ENCODE data around the gene GPN2. TPM values are rescaled to one million over a fixed set of nuclear protein-coding genes. Genes with fewer than 3 reads are reported as not detected.

Gene GPN2
- total and polyA plus RNA-seq, 9 of the 15 experiments (the other 6 are each of a cell fraction or from before 2014, with no cell fraction given), result 9.9 to 58.8 (median 20.4) TPM

- TF ChIP-seq ZBTB40 (IDR thresholded peaks at IDR 0.05), result no peak
- TF ChIP-seq ZBTB40 (CRISPR knock-in tag; IDR thresholded peaks at IDR 0.05), result no peak
- no peak for TF ChIP-seq ARNT (IDR thresholded peaks at IDR 0.05)
- no peak for TF ChIP-seq BACH1 (tag; IDR thresholded peaks at IDR 0.05)
- no peak for TF ChIP-seq ARID2 (IDR thresholded peaks at IDR 0.05)
- TF ChIP-seq RBFOX2 (IDR thresholded peaks at IDR 0.05; ENCODE audit: low read depth, low read length), result peak; percentile 45; the same call in 1 of the 2 replicates
- TF ChIP-seq NFXL1 (CRISPR knock-in tag; IDR thresholded peaks at IDR 0.05), result no peak
- TF ChIP-seq FOXA3 (CRISPR knock-in tag; conservative IDR thresholded peaks at IDR 0.05 in 1 of 2, IDR thresholded peaks at IDR 0.05 in 1 of 2), result peak; percentile 84 to 87
- no peak for TF ChIP-seq TARDBP (IDR thresholded peaks at IDR 0.05)
- TF ChIP-seq CHD4 (IDR thresholded peaks at IDR 0.05; ENCODE audit: insufficient read depth, insufficient replicate concordance, low read depth, low read length, poor library complexity, severe bottlenecking), result no peak
- TF ChIP-seq BRD9 (IDR thresholded peaks at IDR 0.05; ENCODE audit: low read depth, partially characterized antibody), result no peak
- no peak for TF ChIP-seq POLR2A (conservative IDR thresholded peaks at IDR 0.05)
- TF ChIP-seq NCOA4 (IDR thresholded peaks at IDR 0.05; ENCODE audit: partially characterized antibody), result no peak
- no peak for TF ChIP-seq ZNF780A (CRISPR knock-in tag; IDR thresholded peaks at IDR 0.05)
- no peak for TF ChIP-seq ZNF347 (CRISPR knock-in tag; IDR thresholded peaks at IDR 0.05; ENCODE audit: low read depth)
- TF ChIP-seq ZBTB43 (CRISPR knock-in tag; IDR thresholded peaks at IDR 0.05), result no peak
- peak; percentile 76 for TF ChIP-seq CBFA2T3 (IDR thresholded peaks at IDR 0.05)
- no peak for TF ChIP-seq STAG1 (CRISPR knock-in tag; IDR thresholded peaks at IDR 0.05; ENCODE audit: borderline replicate concordance)
- no peak for TF ChIP-seq C11orf30 (IDR thresholded peaks at IDR 0.05; ENCODE audit: low read depth)
- TF ChIP-seq ARID1B (IDR thresholded peaks at IDR 0.05), result peak; percentile 70
These were observed 23.9 kb upstream of the GPN2 start, which contains the start of gene NR0B2 (continued) for GRCh38 chr1:26913754-26914619.

Data from K562 (cell line).